GM12878 (cell line): ENCODE data around the gene CAMTA1. TPM values are rescaled to one million over a fixed set of nuclear protein-coding genes. Genes with fewer than 3 reads are reported as not detected.

Experiments used
- BHLHE40 ChIP-seq, 2 experiments: fragments of 450-650 bp in 1 of 2; IDR thresholded peaks; 2 replicates each; pipeline ENCODE4 v1.6.1; 2011 to 2017; ENCODE audit warnings: low read depth in 2 of 2, borderline replicate concordance in 1 of 2, improper control_type of control experiment in 1 of 2, low read length in 1 of 2, mild to moderate bottlenecking in 1 of 2
- E2F8 ChIP-seq: fragments of 450-650 bp; IDR thresholded peaks from 2 replicates; pipeline ENCODE4 v1.6.1; 2018; ENCODE audit warnings: mild to moderate bottlenecking, low read depth, moderate library complexity; ENCODE audit not compliant: partially characterized antibody
- MXI1 ChIP-seq: fragments of 150-350 bp; IDR thresholded peaks from 2 replicates; pipeline ENCODE4 v1.6.1; 2011; ENCODE audit warnings: low read depth, mild to moderate bottlenecking, inconsistent platforms, low read length, improper control_type of control experiment
- NFXL1 ChIP-seq: fragments of 450-650 bp; IDR thresholded peaks from 2 replicates; pipeline ENCODE4 v1.6.1; 2017; ENCODE audit warnings: antibody characterized with exemption, mild to moderate bottlenecking, borderline replicate concordance
- TCF12 ChIP-seq: IDR thresholded peaks from 2 replicates; pipeline ENCODE4 v1.6.1; 2011; ENCODE audit warnings: low read depth, mild to moderate bottlenecking, low read length
- YY1 ChIP-seq: IDR thresholded peaks from 2 replicates; pipeline ENCODE4 v1.6.1; 2011; ENCODE audit warnings: low read depth, mild to moderate bottlenecking, low read length
- ZSCAN29 ChIP-seq: fragments of 450-650 bp; IDR thresholded peaks from 2 replicates; pipeline ENCODE4 v1.6.1; 2017; ENCODE audit warnings: mild to moderate bottlenecking, moderate library complexity
- polyA plus RNA-seq, 11 experiments: library from polyadenylated mRNA; depleted of rRNA in 4 of 11; unstranded in 6 of 11; stranded (reverse) in 5 of 11; fragments of >200 nt; fragmentation: Nextera tagmentation in 4 of 11; fragmentation: Illumina TruSeq in 1 of 11; extraction: Ambion mirVana in 4 of 11; extraction: Trizol in 1 of 11; gene quantifications; 1 replicate in 1 of 11; 2 replicates in 10 of 11; pipeline versions ENCODE4 v1.2.1 to v1.2.3, GENCODE V29; 2011 to 2016; ENCODE audit warnings: inconsistent platforms in 2 of 11, missing spikeins in 2 of 11, low read depth in 1 of 11
- total RNA-seq, 4 experiments: library from RNA; depleted of rRNA in 3 of 4; stranded (reverse); fragments of >200 nt in 3 of 4; fragmentation: Illumina TruSeq in 1 of 4; extraction: Trizol in 1 of 4; gene quantifications; 2 replicates each; pipeline versions ENCODE4 v1.2.1 to v1.2.3, GENCODE V29; 2013 to 2021
- TF ChIP-seq, protein P1 (sequence below): fragments of 450-650 bp; conservative IDR thresholded peaks from 2 replicates; pipeline ENCODE4 v1.6.1; 2017; ENCODE audit warnings: mild to moderate bottlenecking, moderate library complexity

CAMTA1 gene
- total and polyA plus RNA-seq, 10 of the 15 experiments (the other 5 are each of a cell fraction or from before 2014, with no cell fraction given): 37.7 to 148 (median 76.4) TPM

DNA sequence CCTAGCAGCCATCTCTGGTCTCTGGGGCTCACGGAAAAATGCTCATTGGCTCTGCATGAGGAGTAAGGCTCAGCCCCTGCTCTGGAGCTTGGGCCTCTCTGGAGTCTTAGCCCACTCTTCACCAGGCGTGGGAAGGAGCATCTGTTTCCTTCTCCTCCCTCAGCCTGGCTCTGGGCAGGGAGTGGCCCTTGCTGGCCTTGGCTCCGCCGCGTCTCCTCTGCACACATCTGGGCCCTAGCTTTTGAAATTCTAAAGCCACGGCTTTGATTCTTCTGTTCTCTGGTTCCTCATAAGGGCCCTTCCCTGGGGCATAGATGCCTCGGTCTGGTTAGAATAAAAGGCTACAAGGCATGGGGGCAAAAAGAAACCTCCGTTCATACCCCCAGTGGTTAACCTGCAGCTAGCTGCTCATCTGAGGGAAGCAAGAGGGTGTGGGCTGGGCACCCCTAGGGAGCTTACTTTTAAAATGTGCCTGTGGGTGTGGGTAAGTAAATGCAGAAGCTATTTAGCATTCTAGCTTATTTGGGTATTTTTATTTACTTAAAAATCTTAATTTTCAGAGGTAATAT is 145.6 kb downstream of the CAMTA1 start (continued):
- TF ChIP-seq E2F8 (no peak), TCF12 (no peak), NFXL1 (no peak), ZSCAN29 (no peak), YY1 (no peak), MXI1 (no peak), BHLHE40 (IDR thresholded peaks at IDR 0.05; ENCODE audit: borderline replicate concordance in 1 of 2, low read depth in 2 of 2, low read length in 1 of 2) (no peak)
- TF ChIP-seq, protein P1, sequence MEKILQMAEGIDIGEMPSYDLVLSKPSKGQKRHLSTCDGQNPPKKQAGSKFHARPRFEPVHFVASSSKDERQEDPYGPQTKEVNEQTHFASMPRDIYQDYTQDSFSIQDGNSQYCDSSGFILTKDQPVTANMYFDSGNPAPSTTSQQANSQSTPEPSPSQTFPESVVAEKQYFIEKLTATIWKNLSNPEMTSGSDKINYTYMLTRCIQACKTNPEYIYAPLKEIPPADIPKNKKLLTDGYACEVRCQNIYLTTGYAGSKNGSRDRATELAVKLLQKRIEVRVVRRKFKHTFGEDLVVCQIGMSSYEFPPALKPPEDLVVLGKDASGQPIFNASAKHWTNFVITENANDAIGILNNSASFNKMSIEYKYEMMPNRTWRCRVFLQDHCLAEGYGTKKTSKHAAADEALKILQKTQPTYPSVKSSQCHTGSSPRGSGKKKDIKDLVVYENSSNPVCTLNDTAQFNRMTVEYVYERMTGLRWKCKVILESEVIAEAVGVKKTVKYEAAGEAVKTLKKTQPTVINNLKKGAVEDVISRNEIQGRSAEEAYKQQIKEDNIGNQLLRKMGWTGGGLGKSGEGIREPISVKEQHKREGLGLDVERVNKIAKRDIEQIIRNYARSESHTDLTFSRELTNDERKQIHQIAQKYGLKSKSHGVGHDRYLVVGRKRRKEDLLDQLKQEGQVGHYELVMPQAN: no peak
